HG03196 (cell line): Measurements from ENCODE around the gene SPACDR.

ENCODE experiments used
- ATAC-seq: cut with Tn5 transposase; IDR thresholded peaks from one replicate; pipeline ENCODE4 v1.9.1; 2021; ENCODE audit not compliant: unreplicated experiment

SPACDR gene

DNA sequence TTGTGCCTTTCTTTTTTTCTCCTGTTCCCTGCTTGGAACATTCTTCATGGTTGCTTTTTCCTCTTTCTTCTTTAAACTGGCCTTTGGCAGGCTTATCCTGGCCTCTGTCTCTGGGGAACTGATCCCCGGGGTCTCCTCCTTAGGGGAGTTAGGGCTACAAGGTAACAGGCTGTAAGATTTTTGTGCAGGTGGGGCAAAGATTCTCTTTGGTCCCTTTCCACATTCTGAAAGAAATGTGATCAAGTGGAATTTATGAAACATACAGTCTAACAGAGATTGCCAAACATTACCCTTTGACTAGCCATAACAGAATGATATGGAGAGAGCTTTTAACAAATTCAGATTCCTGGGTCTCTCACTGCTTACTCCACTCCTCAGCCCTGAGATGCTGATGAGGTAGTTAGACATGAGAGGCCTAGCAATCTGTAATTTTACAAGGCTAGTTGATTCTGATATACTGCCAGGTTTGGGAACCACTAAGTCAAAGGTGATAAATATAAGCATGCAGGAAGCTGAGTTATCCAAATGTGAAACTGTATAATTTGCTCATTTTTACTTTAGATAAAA lies 44.3 kb downstream of the SPACDR start:
- no peak for ATAC-seq

DNA sequence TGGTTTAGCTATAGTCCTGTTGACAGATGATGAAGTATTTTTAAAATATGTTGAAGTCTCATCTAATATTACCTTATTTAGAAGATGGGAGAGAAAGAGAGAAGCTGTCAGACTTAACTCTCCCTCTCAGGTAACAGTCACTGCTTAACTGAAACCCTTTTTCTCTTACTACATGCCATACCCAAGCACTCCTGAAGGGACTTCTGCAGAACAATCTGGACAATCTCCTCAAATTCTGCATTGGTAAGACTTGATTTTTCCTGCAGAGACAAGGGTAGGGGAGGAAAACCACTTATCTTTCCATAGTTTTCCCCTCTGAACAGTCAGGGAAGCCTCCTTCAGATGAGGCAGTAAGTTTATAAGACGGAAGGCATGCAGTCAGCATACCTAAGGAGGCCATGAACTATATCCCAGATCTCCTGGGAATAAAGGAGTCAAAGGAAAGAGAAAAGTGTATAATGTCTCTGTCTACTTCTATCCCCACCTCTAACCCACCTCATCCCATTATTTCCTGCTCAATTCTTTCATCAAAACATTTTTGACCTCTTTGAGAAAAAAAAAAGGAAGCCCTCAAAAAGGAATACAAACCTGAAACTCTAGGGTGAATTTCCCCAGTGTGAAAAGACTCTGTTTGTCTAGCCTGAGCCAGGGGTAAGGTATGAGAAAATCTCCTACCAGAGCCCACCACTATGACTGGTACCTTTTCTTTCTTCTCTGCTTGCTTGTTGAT lies 45.0 kb downstream of the SPACDR start:
- ATAC-seq = no peak

DNA sequence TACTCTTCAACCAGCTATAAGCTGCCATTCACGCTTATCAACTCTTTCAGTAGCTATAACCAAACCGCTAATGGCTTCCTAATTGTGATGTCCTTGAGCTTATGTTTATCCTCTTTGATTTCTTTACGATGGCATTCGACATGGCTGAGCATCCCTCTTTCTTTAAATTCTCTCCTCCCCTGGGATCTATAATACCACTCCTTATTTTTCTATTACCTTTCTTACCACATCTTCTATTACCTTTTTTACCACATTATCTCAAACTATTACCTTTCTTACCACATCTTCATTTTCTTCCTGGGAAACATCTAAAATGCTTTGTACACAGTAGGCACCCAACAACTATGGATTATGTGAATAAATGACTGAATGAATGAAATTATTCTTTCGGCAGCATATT lies 48.6 kb downstream of the SPACDR start:
- no peak for ATAC-seq

DNA sequence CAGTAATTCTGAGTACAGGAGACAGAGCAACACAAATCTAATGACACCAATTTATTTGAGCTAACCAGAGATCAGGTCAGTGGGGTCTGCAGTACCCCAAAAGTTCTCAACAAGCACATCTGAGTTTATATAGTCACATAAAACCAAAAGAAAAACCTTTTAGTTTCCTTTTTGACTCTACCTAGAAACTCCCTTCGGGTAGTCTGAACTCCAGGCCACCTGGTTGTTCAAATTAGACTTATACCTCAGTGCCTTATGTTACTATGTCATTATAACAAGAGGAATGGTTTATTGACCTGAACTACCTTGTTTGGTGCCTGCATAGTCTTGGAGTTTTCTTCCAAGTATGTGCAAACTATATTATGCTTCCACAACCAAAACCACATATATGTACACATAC lies 50.2 kb downstream of the SPACDR start:
- no peak for ATAC-seq

DNA sequence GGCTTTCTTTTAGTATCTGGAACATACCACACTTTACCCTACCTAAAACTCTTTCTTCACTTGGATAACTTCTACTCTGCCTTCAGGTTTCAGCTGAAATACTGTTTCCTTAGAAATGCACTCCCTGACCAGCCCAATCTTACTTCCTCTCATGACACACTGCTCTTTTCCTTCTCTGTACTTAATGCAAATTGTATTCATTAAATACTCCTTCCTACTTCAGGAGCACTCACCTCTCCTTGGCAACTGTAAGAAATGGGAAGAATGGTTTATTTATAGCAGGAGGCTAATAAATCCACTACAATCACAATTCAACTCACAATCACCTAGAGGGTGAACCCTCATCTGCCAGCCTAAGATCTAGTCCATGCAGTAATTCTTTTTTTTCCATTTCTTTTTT lies 50.7 kb downstream of the SPACDR start:
- ATAC-seq = no peak

DNA sequence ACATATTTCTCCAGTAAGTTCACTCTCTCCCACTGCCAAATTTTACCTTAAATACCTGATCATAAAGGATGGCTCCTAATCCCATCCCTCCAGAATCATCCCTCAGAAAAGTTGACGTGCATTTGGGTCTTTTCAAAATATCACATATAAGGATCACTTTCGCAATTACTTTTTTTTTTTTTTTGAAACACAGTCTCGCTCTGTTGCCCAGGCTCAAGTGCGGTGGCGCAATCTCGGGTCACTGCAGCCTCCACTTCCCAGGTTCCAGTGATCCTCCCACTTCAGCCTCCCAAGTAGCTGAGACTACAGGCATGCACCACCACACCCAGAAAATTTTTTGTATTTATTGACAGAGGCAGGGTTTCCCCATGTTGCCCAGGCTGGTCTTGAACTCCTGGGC lies 53.0 kb downstream of the SPACDR start:
- ATAC-seq = no peak

DNA sequence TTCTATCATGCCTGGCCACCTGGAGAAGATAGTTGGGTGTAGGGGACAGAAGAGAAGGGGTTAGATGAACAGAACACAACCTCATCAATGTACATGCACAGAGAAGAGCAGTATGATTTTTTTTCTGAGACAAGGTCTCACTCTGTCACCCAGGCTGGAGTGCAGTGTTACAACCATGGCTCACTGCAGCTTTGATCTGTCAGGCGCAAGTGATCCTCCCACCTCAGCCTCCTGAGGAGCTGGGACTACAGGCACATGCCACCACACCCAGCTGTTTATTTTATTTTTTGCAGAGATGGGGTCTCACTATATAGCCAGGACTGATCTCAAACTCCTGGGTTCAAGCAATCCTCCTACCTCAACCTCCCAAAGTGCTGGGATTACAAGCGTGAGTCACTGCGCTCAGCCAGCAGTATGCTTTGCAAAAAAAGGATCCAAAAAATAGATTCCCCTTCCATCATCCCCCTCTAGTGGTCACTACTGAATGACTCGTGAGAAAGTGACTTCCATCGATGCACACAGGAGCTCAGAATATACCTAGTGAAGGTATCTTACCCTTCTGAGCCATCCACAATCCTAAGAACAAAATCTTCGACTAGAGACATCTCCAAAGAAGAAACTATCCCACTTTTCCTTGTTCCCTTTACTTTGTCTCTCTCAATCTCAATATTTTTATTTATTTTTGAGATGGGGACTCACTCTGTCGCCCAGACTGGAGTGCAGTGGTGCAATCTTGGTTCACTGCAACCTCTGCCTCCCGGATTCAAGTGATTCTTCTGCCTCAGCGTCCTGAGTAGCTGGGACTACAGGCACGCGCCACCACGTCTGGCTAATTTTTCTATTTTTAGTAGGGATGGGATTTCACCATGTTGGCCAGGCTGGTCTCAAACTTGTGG lies 56.5 kb downstream of the SPACDR start:
- ATAC-seq = no peak

DNA sequence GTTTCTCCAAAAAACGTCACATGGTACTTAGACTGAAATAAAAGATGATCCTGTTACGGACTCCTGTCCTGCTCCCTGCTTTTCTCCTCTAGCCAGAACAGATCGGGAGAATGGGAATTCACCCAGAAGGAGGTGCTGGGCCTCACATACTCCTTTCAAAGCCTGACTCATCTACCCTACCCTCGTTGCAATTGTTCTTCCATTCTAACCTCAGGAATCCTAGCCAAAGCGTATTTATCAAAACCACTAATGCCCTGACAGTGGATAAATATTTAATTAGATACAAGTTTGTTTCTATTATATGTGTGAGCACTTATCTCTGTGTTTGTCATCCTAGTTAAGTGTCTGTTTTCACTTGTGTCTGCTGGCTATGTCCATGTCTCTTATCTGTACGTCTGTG lies 57.3 kb downstream of the SPACDR start:
- ATAC-seq = no peak
